ENCODE data around the gene ECM1. TPM values are rescaled to one million over a fixed set of nuclear protein-coding genes. Genes with fewer than 3 reads are reported as not detected.

The ECM1 gene
- total RNA-seq, 2 donors from 2014 or later, result 1.2 to 1.9 TPM

DNA sequence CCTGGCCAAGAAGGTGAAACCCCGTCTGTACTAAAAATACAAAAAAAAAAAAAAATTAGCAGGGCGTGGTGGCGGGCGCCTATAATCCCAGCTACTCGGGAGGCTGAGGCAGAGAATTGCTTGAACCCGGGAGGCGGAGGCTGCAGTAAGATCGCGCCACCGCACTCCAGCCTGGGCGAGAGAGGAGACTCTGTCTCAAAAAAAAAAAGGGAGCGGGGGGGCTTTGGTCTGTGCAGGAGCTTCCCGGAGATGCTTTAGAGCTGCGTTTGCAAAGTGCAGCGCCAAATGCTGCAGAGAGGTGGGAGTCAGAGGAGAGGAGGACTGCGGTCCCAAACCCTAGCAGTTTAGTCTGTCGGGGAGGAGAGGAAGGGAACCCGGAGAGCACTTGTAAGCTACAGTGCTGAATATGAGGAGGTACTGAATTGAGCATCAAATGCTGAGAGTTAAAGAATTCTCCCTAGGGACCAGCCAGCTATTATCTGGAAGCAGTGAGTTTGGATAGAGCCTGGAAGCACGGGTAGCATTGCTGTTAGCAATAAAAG lies 8.2 kb downstream of the ECM1 start:
- peak in 1 of 2 donors; percentile 18 for ATAC-seq
- Mint-ChIP-seq H3K27ac (peak overlapping the region in 1 of 2 donors; percentile 74), H3K36me3 (no peaks in the 10 kb centered on the region), H3K27me3 (no peaks in the 10 kb centered on the region), H3K4me3 (peak overlapping the region; percentile 80), H3K4me1 (ENCODE audit: low read depth in 2 of 2) (peaks cover 9 to 12% of the 10 kb centered on the region in 2 donors), H3K9me3 (no peaks in the 10 kb centered on the region)
- peak; percentile 44 for DNase-seq (ENCODE audit: low spot score)

DNA sequence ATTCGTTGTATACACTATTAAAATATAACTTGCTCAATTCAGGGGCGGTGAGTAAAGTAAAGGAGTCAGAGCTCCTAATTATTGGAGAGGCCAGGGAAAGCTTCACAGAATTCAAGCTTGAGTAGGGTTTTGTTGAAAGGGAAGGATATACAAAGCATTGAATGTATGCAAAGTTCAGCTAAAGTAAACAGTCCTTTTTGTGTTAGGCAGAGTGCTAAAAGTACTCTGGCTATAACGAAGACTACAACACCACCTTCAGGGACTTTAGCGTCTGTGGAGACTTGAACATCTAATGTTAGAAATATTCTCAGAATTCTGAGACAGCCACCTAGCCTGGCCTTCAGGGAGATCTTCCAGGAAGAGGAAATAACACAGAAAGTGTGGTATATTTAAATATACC lies 8.7 kb downstream of the ECM1 start:
- H3K27ac Mint-ChIP-seq, result peak overlapping the region in 1 of 2 donors; percentile 74
- H3K9me3 Mint-ChIP-seq, result no peaks in the 10 kb centered on the region
- no peaks in the 10 kb centered on the region for H3K27me3 Mint-ChIP-seq
- peaks cover 9 to 12% of the 10 kb centered on the region in 2 donors for H3K4me1 Mint-ChIP-seq (ENCODE audit: low read depth in 2 of 2)
- ATAC-seq, result no peak
- peak overlapping the region; percentile 80 for H3K4me3 Mint-ChIP-seq
- DNase-seq (ENCODE audit: low spot score), result no peak
- H3K36me3 Mint-ChIP-seq, result no peaks in the 10 kb centered on the region

DNA sequence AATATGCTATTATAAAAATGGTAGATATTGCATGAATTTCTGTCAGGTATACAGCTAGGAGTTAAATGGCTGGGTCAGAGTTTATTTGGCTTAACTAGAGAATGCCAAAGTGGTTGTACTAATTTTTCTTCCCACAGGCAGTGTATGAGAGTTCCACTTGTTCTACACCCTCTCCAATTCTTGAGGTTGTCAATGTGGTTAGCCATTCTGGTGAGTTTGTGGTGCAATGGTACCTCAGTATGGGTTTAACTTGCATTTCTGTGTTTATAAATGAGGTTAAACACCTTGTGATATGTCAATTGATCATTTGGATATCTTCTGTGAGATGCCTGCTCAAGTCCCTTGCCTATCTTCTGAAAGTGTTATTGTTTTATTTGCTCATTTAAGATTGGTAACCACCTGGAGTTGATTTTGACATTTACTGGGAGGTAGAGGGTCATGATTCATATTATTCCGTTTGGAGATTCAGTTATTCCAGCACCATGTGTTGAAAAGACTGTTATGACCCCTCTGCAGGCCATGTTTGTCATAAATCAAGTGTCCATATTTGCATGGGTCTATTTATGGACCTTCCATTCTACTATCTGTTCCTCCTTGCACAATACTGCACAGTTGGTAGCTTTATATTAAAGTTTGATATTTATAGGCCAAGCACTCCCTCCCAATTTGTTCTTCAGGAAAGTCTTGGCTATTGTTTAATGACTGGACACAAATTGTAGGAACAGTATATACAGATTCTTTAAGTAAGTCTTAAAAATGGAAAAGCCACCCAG lies 13.5 kb downstream of the ECM1 start:
- no peaks in the 10 kb centered on the region for H3K27me3 Mint-ChIP-seq
- no peak overlapping the region for H3K4me3 Mint-ChIP-seq
- H3K9me3 Mint-ChIP-seq, result no peaks in the 10 kb centered on the region
- H3K36me3 Mint-ChIP-seq, result no peaks in the 10 kb centered on the region
- peaks cover 3% of the 10 kb centered on the region in 2 donors for H3K4me1 Mint-ChIP-seq (ENCODE audit: low read depth in 2 of 2)
- peak; percentile 49 for DNase-seq (ENCODE audit: low spot score)
- H3K27ac Mint-ChIP-seq, result no peak overlapping the region
- no peak for ATAC-seq

DNA sequence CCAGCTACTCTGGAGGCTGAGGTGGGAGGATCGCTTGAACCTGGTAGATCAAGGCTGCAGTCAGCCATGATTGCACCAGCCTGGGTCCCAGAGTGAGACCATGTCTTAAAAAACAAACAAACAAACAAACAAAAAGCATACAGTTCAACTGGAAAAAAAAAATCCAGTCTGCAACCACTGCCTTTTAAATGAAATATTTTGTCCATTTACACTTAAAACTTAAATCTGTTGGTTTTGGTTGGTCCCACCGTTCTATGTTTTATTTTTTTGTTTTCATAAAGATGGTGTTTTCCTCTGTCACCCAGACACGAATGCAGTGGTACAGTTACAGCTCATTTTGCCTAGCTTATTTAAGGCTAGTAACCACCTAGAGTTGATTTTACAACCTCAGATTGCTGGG lies 17.4 kb downstream of the ECM1 start:
- ATAC-seq (no peak), DNase-seq (ENCODE audit: low spot score) (peak; percentile 3)
- no peaks in the 10 kb centered on the region for H3K27me3 Mint-ChIP-seq
- no peaks in the 10 kb centered on the region for H3K4me1 Mint-ChIP-seq (ENCODE audit: low read depth in 2 of 2)
- no peak overlapping the region for H3K27ac Mint-ChIP-seq
- no peaks in the 10 kb centered on the region for H3K36me3 Mint-ChIP-seq
- H3K9me3 Mint-ChIP-seq, result no peaks in the 10 kb centered on the region
- H3K4me3 Mint-ChIP-seq, result no peak overlapping the region

DNA sequence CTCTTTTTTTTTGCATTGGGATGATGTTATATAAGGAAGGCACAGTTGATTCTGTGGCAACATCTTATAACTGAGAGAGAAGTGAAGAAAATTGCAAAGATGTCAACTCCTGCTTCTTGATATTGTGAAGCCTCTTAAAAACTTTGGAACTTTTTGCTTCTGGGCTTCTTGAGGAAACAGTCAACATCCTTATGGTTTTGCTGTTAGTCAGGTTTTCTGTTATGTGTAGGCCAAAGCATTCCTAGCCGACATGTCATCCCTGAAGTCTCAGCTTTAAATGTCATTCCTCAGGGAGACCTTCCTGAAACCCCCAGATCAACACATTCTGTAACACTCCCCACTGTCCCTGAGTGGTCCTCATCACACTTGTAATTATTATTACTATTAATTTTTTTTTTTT lies 20.3 kb downstream of the ECM1 start:
- no peak overlapping the region for H3K27ac Mint-ChIP-seq

DNA sequence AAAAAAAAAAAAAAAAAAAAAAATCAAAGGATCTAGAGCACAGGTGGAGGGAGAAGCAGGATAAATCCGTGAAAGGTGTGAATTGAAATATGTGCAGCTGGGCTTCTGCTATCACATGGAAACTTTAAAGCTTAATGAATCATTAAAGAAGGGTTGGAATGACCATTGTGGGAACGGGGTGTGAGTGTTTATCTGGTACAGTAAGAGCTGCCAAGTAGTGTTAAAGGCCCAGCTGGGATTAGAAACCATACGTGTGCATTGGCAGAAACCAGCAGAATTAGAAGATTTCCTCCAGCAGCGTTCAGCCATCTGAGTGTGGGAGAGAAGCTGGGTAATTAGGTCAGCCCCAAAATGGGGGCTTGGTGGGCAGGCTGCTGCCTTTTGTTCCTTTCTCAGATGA lies 21.1 kb downstream of the ECM1 start:
- H3K9me3 Mint-ChIP-seq, result no peaks in the 10 kb centered on the region
- H3K4me3 Mint-ChIP-seq, result no peak overlapping the region
- peaks cover 0 to 4% of the 10 kb centered on the region in 2 donors for H3K4me1 Mint-ChIP-seq (ENCODE audit: low read depth in 2 of 2)
- no peaks in the 10 kb centered on the region for H3K27me3 Mint-ChIP-seq
- ATAC-seq (no peak), DNase-seq (ENCODE audit: low spot score) (no peak)
- H3K27ac Mint-ChIP-seq, result no peak overlapping the region
- H3K36me3 Mint-ChIP-seq, result no peaks in the 10 kb centered on the region

More for the DNA sequence above, 20.3 kb downstream of the ECM1 start:
- peaks cover 0 to 4% of the 10 kb centered on the region in 2 donors for H3K4me1 Mint-ChIP-seq (ENCODE audit: low read depth in 2 of 2)
- H3K4me3 Mint-ChIP-seq, result no peak overlapping the region
- peak; percentile 8 for DNase-seq (ENCODE audit: low spot score)
- H3K27me3 Mint-ChIP-seq, result no peaks in the 10 kb centered on the region
- H3K36me3 Mint-ChIP-seq, result no peaks in the 10 kb centered on the region
- no peaks in the 10 kb centered on the region for H3K9me3 Mint-ChIP-seq
- ATAC-seq, result no peak

DNA sequence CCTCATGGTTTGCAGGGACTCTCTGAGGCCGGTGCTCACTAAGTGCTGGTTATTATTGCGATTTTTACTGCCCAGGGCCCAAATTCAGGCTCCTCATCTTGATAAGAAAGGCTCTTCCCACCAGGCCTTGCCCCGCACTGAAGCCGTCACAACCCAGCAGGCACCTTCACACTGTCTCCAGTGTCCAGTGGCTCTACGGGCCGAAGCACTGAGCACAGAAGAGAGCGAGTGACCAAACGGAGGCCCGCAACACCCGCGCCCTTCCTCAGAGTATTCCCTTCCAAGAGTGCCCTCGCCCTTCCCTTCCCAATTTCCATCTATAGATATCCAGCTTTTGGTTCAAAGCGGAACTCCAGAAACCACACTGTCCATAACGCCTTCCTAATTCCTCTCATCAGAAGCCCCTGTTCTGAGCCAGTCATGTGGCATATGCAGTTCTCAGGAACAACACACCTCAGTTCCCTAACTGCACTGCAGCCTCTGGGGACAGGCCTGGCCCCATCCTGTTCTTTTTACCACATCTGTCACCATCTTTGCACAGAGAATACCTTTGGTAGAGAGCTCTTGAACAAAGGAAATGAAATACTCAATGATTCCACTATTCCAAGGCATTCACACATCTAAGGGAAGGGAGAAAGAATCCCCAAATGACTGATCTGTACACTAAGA lies 22.7 kb downstream of the ECM1 start:
- Mint-ChIP-seq H3K27me3 (no peaks in the 10 kb centered on the region), H3K27ac (no peak overlapping the region), H3K9me3 (no peaks in the 10 kb centered on the region)

DNA sequence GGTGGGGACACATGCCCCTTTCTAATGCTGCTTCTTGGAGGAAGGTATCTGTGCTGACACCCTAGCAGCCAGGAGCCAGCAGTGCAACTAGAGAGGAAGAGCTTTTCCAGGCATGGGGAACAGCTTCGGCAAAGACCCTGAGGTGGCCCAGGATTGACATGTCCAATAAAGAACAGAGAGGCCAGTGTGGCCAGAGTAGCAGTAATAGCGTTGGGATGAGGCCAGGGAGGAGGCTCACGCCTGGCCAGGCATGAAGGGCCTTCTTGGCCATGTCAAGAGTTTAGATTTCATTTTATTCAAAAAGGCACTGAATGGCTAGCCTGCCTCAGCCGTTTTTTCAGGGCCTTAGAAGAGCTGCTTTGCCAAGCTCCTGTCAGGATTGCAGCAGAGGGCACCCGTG lies 25.0 kb downstream of the ECM1 start:
- DNase-seq (ENCODE audit: low spot score), result no peak
- Mint-ChIP-seq H3K4me1 (ENCODE audit: low read depth in 2 of 2) (peaks cover 0 to 4% of the 10 kb centered on the region in 2 donors), H3K27me3 (no peaks in the 10 kb centered on the region), H3K4me3 (no peak overlapping the region), H3K36me3 (no peaks in the 10 kb centered on the region), H3K27ac (no peak overlapping the region), H3K9me3 (no peaks in the 10 kb centered on the region)
- no peak for ATAC-seq

More for the DNA sequence above, 22.7 kb downstream of the ECM1 start:
- Mint-ChIP-seq H3K4me3 (no peak overlapping the region), H3K36me3 (no peaks in the 10 kb centered on the region), H3K4me1 (ENCODE audit: low read depth in 2 of 2) (peaks cover 0 to 4% of the 10 kb centered on the region in 2 donors)
- ATAC-seq (no peak), DNase-seq (ENCODE audit: low spot score) (peak; percentile 46)

DNA sequence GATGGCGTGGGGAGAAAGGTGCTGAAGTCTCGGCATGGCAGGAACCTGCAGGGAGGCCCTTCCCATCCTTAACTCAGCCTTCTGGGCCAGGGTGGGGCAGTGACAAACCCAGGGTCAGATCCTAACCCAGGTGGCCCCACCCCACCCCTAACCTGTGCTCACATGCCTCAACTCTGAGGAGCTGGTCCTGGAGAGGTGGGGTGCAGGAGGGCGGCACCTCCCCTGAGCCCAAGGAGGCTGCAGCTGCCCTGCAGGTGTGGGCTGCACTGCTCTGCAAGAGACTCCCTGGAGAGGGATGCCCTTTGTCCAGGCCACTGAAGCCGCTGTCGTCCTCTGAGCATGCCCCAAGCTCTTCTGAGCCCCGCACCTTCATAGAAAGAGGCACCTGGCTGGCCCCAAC lies 26.1 kb downstream of the ECM1 start:
- Mint-ChIP-seq H3K4me3 (no peak overlapping the region), H3K27ac (no peak overlapping the region), H3K4me1 (ENCODE audit: low read depth in 2 of 2) (peaks cover 0 to 4% of the 10 kb centered on the region in 2 donors), H3K9me3 (no peaks in the 10 kb centered on the region), H3K36me3 (no peaks in the 10 kb centered on the region), H3K27me3 (no peaks in the 10 kb centered on the region)
- ATAC-seq, result no peak
- DNase-seq (ENCODE audit: low spot score), result peak; percentile 12

DNA sequence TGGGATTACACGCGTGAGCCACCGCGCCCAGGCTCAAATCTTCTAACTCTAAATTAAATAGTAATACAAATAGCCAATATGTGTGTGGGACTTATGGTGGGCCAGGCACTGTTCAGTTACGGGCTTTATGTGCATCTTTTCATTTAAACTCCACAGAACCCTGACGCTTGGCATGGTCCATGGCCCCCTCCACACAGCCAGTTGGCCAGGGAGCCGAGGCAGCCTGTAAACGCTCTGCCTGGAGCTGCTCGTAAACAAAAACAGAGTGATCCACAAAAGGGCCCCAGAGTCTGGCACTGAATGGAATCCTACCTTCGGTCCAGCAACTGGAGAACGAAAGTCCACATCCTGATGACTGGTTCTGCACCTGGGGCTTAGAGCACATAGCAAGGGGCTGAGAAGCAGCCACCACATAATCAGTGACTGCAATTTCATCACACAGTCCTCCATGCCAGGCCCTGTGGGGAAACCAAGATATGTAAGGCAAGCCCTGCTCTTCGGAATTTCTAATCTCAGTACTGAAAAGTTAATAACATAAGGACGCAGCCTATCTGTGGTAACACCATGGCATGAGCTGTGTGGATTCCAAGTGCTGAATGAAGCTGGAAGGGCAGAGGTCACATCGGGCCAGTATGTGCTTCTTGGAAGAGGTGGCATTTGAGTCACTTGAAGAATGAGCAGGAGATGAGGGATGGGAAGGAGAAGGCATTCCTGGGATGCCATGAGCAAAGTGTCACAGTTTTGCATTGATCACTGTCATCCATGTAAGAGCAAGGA lies 27.8 kb downstream of the ECM1 start:
- Mint-ChIP-seq H3K27ac (no peak overlapping the region), H3K4me1 (ENCODE audit: low read depth in 2 of 2) (peaks cover 0 to 4% of the 10 kb centered on the region in 2 donors)
- no peak for ATAC-seq

DNA sequence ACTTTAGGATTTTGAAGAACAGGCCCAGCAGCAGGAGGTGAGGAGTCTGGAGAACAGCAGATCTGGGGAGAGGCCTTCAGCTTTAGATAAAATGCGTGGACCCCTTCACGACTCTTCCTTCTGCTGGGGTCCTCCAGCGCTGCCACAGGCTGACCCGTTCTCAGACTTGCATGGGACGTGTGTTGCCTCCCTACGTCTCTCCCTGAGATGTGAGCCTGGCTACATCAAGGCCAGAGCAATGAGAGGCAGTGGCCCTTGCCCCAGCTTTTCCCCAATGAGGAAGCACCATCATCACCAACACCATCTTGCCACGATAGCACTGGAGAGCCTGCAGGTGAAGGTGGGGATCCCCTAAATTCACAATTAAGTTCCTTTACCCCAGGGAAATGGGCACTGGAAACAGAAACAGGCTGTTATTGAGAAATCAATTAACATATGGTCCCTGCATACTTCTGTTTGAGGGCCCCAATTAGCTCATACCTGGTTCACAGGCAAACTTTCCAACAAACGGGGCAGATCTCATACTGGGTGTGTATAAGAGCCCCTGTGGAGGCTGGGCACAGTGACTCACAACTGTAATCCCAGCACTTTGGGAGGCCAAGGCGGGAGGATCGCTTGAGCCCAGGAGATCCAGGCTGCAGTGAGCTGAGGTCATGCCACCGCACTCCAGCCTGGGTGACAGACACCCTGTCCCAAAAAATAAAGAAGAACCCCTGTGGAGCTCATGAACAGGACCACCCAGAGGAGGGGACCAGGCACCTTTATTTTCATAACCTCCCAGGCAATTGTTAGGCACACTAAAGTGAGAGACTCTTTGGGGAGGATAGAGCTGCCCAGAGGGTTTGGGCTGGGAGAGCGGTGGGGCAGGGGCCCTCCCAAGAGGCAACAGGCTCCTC lies 29.2 kb downstream of the ECM1 start:
- DNase-seq (ENCODE audit: low spot score) (peak; percentile 47), ATAC-seq (no peak)
- Mint-ChIP-seq H3K27ac (no peak overlapping the region), H3K27me3 (no peaks in the 10 kb centered on the region), H3K36me3 (no peaks in the 10 kb centered on the region), H3K9me3 (no peaks in the 10 kb centered on the region), H3K4me1 (ENCODE audit: low read depth in 2 of 2) (peaks cover 0 to 4% of the 10 kb centered on the region in 2 donors), H3K4me3 (no peak overlapping the region)

More for the DNA sequence above, 27.8 kb downstream of the ECM1 start:
- Mint-ChIP-seq H3K9me3 (no peaks in the 10 kb centered on the region), H3K27me3 (no peaks in the 10 kb centered on the region), H3K4me3 (no peak overlapping the region), H3K36me3 (no peaks in the 10 kb centered on the region)
- DNase-seq (ENCODE audit: low spot score), result peak; percentile 53

DNA sequence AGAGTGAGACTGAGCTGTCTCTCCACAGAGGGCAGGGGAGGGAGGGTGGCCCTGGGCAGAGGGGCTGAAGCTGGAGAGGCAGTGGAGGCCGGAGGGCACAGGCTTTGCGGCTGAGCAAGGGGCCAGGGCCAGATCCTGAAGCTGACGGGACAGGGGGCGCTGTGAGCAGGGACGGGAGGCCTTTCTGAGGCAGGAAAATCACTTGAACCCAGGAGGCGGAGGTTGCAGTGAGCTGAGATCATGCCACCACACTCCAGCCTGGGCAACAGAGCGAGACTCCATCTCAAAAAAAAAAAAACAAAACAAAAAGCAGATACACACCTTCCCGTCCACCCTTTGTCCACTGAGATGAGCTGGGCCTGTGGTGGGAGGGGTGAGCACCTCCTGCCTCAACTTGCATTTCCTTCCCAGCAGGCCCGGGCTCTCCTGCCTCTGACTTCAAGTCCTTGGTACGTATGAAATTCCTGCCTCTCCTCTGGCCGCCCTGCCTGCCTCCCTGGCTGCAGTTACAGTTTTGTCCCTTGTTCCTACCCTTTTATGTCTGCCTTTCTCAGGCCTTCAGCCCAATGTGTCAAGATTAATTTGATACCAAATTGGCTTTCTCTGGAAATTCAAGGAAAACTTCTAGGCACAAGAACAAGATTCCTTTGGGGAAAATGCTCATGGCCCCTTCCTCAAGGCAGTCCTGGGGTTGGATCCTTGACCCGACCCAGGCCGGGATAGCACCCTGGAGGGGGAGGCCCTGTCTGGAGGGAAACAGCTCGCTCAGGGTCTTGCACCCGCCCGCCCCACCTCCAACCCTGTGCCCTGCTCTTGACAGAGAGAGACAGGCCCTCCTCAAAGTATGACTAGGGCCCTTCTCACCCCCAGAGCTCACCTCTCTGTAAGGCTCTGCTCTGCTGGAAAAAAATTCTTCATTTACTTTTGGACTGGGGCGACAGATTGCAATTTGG lies 30.1 kb downstream of the ECM1 start:
- Mint-ChIP-seq H3K27ac (no peak overlapping the region), H3K36me3 (no peaks in the 10 kb centered on the region), H3K4me3 (no peak overlapping the region), H3K9me3 (no peaks in the 10 kb centered on the region), H3K4me1 (ENCODE audit: low read depth in 2 of 2) (no peaks in the 10 kb centered on the region), H3K27me3 (no peaks in the 10 kb centered on the region)
- ATAC-seq, result no peak
- DNase-seq (ENCODE audit: low spot score), result peak; percentile 40

All from natural killer cell treated with Interleukin-12 subunit alpha and Interleukin-12 subunit beta and Interleukin-15 and Interleukin-18, amount 100 ng/mL, for 72 hours (primary cell).